NCI-H2029 treated with DMSO at 0.1 percent for 48 hours (cell line): ENCODE measurements around the gene EAF1.
"Not testable (repeated sequence)": the region's sequence is repeated elsewhere in the genome, so short reads cannot be mapped to it uniquely, and the experiment has no call there.

ENCODE experiments used
- DNase-seq: peaks from one replicate; lab custom pipeline; 2025; lab: John Stamatoyannopoulos, UW

EAF1 gene

GRCh38 chr3:15405448-15406050, 21.8 kb upstream of the EAF1 start:
- DNase-seq: peak; percentile 62

DNA sequence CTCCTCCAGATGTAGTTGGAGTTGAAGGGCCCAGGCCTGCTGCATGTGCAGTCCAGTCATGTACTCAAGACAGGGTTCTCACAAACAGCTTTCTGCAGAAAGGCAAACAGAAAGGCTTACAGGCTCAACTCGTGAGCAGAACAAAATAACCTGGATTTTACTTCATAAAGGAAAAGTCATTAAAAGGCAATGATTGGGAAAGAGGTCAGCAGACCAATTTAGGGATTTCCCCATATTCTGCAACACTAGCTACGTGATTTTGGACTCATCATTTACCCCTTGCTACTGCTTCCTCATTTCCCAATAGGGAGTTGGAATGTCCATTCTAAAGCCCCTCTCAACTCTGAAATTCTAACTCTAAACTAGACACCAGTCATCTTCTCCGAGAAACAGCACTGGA, 18.2 kb upstream of the EAF1 start:
- no peak for DNase-seq

DNA sequence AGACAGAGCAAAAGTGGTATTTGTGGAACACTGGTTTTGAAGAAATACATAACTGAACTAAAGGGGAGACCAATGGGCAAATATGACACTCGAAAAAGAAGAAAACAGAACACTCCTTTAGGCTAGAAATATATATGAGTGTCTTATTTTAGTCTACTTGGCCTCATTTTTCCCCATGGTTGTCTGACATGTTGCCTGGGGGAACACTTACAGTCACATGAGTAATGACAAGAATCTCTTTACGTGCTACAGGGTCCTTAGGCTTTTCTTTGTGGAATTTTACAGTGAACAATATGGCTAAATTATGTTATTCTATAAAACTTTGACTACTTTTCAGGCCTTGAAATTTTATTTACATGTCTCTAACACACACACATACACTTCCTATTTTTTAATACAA, 17.6 kb upstream of the EAF1 start:
- no peak for DNase-seq

- DNase-seq: not testable (repeated sequence)
Measured at GRCh38 chr3:15410966-15411365, 16.4 kb upstream of the EAF1 start.

DNA sequence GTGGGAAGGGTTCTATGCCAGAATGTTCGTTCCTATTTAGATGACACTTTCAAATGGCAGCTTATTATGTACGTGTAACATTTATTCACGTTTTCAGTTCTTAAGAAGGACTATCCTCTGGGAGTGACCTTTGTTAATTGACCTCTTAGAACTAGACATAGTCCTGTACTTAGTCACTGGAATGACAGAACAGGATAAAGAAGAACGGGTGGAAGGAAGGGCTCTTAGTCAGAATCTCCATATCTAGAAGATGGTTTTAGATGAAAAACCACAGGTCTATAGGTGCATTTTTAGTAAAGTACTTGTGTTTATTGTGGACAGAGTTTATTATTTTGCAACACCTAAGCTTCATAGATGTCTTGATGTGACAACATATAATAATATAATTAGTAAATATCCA, 6.5 kb upstream of the EAF1 start:
- DNase-seq: no peak

DNA sequence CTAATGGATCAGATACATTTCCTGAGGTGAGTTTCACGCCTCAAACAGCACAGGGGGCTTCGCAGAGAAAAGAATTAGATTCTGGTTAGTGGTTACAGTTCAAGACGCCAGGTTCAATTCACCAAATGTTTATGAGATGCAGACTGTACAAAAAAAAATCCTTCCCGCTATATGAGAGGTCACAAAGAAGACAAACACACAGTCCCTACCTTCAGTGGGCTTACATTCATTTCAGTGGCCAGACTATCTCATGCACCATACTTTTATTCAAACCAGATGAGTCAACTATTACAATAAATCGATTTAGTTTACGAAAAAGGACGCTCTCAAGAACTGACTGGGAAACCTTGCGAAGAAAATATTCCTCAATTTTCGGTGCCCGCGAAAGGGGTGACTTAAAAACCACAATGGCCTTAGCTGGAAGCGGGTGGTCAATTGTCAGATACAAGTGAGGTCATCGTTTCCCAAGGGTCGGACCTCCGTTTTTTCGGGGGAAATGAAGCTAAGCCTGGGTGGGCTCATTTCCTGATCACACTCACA, 749 bp upstream of the EAF1 start:
- no peak for DNase-seq

GRCh38 chr3:15427981-15428380, 583 bp downstream of the EAF1 start:
- no peak for DNase-seq

DNA sequence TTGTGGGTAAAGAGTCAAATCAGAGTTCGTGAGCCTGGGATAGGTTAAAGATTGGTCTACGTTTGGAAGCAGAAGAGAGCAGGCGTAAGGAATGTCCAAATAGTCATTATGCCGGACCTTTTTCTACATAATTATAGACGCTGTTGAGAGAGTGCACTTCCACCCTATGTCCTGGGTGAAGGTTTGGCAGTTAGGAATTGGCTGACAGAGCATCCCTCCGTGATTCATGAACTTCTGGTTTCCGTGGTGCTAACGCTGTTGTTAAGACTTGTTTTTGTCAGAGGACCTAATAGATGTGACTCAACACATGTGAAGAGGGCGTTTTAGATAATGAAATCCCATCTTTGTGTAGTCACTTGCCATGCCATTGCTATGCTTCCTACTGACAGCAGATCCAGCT, 1.1 kb downstream of the EAF1 start:
- DNase-seq: no peak

GRCh38 chr3:15429080-15429479, 1.7 kb downstream of the EAF1 start:
- DNase-seq: no peak

- no peak for DNase-seq
Measured at GRCh38 chr3:15430624-15431023, 3.2 kb downstream of the EAF1 start.

DNA sequence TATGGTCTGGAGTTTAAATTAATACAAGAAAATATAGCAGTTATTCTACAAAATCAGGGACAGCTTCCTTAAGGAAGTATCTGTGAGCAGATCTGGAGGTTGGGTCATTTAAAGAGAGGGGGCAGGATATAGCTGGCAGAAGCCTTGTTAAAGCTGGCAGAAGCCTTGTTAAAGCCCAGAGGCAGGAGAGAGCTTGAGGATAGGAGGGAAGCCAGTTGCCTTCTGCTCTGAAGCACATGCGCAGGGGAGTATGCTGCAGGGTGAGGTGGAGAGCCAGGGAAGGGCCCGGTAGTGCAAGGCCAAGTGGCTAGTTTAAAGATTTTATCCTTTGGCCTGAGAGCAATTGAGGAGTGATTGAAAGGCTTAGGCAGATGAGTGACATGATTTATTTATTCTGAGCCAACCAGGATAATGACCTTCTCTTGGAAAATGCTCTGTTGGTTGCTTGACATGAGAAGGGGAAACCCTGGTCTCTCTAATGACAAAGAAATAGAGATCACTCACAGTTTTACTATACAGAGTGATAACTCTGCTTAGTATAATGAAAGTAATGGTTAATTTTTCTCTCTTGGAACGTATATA, 3.9 kb downstream of the EAF1 start:
- DNase-seq: no peak

DNA sequence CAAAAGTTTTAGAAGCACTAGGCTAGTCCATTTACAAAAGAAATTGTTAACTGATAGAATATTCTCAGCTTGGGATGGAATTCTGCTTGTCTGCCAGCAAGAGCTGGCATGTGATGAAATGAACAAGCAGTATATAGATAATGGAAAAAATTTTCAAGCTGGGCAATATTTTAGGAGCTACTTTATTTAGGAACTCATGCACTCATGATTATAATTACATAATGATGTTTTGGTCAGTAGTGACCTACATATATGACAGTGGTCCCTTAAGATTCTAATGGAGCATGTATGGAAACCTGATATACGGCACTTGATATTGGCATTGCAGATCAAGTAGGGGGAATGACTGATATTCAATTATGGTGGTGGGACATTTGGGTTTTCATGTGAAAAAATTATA, 6.1 kb downstream of the EAF1 start:
- no peak for DNase-seq

GRCh38 chr3:15434756-15435155, 7.4 kb downstream of the EAF1 start:
- DNase-seq: no peak

DNA sequence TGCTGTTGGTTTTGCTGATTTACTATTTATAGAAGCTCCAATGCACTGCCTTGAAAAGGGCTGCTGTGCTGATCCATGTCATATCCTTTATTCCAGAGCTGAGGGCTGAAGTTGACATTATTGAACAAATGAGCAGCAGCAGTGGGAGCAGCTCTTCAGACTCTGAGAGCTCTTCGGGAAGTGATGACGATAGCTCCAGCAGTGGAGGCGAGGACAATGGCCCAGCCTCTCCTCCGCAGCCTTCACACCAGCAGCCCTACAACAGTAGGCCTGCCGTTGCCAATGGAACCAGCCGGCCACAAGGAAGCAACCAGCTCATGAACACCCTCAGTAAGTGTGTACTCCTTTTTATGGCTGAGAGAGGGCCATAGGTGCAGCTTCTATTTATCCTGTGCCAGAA, 8.8 kb downstream of the EAF1 start:
- peak; percentile 69 for DNase-seq

GRCh38 chr3:15438983-15439382, 11.6 kb downstream of the EAF1 start:
- DNase-seq: no peak

DNA sequence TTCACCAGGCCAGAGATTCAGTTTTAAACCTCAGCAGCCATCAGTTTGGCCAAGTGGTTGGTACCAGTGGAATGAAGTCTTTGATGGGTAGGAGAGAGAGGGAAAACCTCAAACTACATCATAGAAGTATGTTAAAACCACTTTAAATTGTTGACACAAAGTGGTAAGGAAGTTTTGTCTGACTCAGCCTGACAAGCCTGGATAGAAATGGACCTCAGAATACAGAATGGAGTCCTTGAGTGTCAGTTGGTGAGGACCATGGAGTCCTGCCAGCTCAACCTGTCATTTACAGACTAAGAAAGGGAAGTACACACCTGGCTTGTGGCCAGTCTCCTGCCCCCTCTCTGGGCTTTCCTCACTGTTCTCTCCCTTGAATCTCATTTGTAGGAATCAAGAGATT, 12.1 kb downstream of the EAF1 start:
- DNase-seq: no peak

GRCh38 chr3:15440891-15441290, 13.5 kb downstream of the EAF1 start:
- DNase-seq: no peak

DNA sequence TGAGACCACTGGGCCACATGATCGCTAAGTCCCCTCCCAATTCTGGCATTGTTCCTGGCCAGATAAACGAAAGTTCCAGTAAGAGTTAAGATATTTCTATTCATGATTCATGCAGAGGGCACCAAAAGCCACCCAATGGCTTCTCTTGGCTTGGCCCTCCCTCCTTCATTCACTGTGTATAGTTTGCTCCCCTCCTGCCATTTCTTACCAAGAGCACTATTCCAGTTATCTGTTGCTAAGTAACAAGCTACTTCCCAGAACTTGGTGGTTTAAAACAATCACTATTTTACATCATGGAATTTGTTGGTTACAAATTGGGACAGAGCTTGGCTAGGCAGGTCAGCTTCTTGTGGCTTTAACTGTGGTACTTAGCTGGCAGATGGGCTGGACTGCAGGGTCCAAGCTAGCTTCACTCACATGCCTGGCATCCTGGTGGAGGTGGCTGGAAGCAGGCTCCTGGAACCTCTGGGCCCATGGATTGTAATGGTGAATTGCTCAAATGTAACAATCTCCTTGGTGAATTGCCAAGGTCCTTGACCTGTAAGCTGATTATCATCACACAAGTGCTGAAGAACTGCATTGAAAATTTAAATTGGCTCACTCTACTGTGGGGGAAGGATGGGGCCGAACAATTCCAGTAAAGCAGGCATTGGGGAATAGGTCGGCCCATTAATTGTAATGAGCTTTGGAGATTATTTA, 16.6 kb downstream of the EAF1 start:
- peak; percentile 28 for DNase-seq

- no peak for DNase-seq
Measured at GRCh38 chr3:15449489-15450224, 22.3 kb downstream of the EAF1 start.

DNA sequence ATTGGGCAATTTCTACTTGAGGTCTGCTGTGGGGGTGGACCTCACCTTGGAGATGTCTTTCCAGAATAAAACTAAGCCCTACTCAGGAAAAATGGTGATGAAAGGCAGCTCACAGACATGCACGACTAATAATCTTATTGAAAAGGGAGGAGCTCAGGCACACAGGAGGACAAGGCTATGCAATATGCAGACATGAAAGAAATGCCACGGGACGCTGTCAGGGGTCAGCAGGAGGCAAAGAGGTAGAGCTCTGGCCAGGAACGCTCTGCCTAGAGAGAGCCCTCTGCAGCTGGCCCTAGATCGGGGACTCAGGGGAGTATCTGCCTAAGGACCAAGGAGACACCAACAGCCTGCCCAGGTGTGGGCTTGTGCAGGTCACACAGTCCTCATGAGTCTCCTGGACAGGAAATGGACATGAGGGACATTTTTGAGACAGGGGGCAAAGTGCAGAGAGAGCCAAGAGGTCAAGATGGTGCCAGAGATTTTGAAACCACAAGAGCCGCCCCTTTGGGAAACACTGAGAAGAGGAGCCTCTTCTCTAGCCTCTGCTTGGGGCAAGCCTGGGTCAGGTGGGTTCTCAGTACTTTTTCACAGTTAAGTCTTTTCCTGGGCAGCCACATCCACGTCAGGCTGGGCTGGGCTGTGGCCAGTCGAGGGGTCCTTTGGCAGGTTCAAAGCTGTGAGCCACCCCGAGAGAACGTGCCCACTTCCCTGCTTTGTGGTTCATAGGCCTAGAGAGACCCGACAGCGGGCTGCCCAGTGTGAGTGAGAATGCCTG, 23.2 kb downstream of the EAF1 start:
- DNase-seq: no peak

- no peak for DNase-seq
Measured at GRCh38 chr3:15451216-15452113, 24.1 kb downstream of the EAF1 start.
